Measurements from ENCODE around the gene EPS8L2.

Gene EPS8L2

GRCh38 chr11:766936-767210, 60.8 kb downstream of the EPS8L2 start:
- Histone ChIP-seq H3K4me3 (ENCODE audit: low read depth in 1 of 2, low read length in 1 of 2) (no peak overlapping the region), H3K36me3 (peaks cover 59% of the 10 kb centered on the region), H3K4me1 (ENCODE audit: control insufficient read depth in 1 of 2, insufficient read depth in 1 of 2, low read depth in 1 of 2, low read length in 1 of 2) (peaks cover 6 to 9% of the 10 kb centered on the region in 2 experiments), H3K9me3 (peaks cover 12% of the 10 kb centered on the region), H3K27ac (peak overlapping the region; percentile 59), H3K27me3 (no peaks in the 10 kb centered on the region)
- TF ChIP-seq CTCF (IDR thresholded peaks at IDR 0.05) = no peak

- H3K27ac ChIP-seq = no peak overlapping the region
- peaks cover 12% of the 10 kb centered on the region for H3K9me3 ChIP-seq
- peaks cover 6 to 9% of the 10 kb centered on the region in 2 experiments for H3K4me1 ChIP-seq (ENCODE audit: control insufficient read depth in 1 of 2, insufficient read depth in 1 of 2, low read depth in 1 of 2, low read length in 1 of 2)
- H3K4me3 ChIP-seq (ENCODE audit: low read depth in 1 of 2, low read length in 1 of 2) = no peak overlapping the region
- no peaks in the 10 kb centered on the region for H3K27me3 ChIP-seq
- H3K36me3 ChIP-seq = peaks cover 55% of the 10 kb centered on the region
- no peak for TF ChIP-seq CTCF (IDR thresholded peaks at IDR 0.05)
Measured at GRCh38 chr11:767238-767637, 61.2 kb downstream of the EPS8L2 start.

GRCh38 chr11:769887-770641, 64.0 kb downstream of the EPS8L2 start:
- no peak for TF ChIP-seq CTCF (IDR thresholded peaks at IDR 0.05)
- H3K27ac ChIP-seq = no peak overlapping the region
- H3K36me3 ChIP-seq = peaks cover 31% of the 10 kb centered on the region
- H3K9me3 ChIP-seq = no peaks in the 10 kb centered on the region
- H3K4me3 ChIP-seq (ENCODE audit: low read depth in 1 of 2, low read length in 1 of 2) = no peak overlapping the region
- H3K27me3 ChIP-seq = no peaks in the 10 kb centered on the region
- H3K4me1 ChIP-seq (ENCODE audit: control insufficient read depth in 1 of 2, insufficient read depth in 1 of 2, low read depth in 1 of 2, low read length in 1 of 2) = peaks cover 0 to 2% of the 10 kb centered on the region in 2 experiments

DNA sequence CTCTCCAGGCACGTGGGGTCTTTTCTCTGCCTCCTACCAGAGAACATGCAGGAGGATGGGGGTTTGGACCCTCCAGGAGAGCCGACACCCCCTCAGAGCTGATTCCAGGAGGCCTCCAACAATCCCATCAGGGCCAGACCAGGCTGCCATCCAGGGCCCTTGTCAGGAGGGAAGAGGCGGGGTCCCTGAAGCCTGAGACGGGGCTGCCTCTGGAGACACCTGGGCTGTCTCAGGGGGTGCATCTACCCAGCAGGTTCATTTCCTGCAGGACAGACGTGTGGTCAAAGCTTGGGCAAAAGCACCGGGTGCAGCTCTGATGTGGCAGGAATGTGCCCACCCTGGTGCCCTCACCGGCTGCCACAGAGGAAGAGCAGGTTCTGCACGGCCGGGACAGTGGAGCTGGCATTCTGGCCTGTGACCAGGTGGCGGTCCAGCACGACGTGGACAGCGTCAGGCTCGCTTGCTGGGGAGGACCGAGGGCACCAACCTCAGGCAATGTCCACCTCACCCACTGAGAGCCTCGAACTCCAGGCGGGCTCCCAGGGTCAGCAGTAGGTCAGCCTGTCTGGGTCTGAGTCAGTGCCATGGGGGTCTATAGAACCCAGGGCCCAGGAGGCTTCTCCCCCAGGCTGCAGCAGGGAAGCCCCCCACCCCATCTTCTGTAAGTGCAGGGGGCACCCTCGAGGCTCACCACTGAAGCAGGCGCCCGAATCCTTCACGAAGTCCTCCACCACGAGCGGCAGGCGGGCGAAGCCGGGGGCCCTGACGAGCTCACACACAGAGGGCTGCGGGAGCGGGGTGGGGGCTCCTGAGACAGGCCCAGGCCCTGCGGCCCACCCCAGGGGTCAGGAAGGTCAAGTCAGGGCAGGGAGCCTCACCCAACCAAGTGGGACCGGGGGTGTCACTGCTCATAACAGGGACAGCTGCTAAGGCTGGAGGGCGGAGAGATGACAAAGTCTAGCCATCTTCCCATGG, 64.9 kb downstream of the EPS8L2 start:
- Histone ChIP-seq H3K4me1 (ENCODE audit: control insufficient read depth in 1 of 2, insufficient read depth in 1 of 2, low read depth in 1 of 2, low read length in 1 of 2) (peaks cover 0 to 2% of the 10 kb centered on the region in 2 experiments), H3K27me3 (no peaks in the 10 kb centered on the region), H3K36me3 (peaks cover 23% of the 10 kb centered on the region), H3K4me3 (ENCODE audit: low read depth in 1 of 2, low read length in 1 of 2) (no peak overlapping the region), H3K9me3 (no peaks in the 10 kb centered on the region), H3K27ac (no peak overlapping the region)
- TF ChIP-seq CTCF (IDR thresholded peaks at IDR 0.05) = no peak

DNA sequence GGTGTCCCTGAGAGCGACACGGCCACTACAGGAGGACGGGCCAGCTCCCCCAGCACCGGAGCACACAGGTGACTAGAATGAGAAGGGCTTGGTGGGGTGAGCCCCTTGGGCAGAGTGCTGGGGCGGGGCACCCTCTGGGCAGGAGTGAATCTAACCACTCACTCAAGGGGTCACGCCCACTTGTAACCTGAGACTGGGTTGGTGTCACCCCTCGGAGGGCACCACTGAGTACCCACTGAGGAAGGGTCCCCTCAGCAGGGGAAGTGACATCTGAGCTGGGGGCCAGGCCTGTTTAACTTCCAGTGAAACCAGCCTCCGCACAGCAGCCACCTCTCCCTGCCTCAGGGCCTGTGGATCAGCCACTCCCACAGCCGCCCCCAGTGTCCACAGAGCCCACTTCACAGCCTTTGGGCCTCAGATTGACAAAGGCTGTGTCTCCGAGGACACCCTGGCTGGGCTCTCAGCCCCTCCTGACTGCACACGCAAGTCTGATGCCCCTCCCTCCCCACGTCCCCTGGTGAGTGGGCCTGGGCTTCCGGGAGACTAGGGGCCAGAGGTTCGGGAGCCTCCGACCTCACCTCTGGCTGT, 65.7 kb downstream of the EPS8L2 start:
- peaks cover 7 to 9% of the 10 kb centered on the region in 2 experiments for H3K4me1 ChIP-seq (ENCODE audit: control insufficient read depth in 1 of 2, insufficient read depth in 1 of 2, low read depth in 1 of 2, low read length in 1 of 2)
- TF ChIP-seq CTCF (IDR thresholded peaks at IDR 0.05) = no peak
- H3K36me3 ChIP-seq = peaks cover 15% of the 10 kb centered on the region
- no peaks in the 10 kb centered on the region for H3K9me3 ChIP-seq
- no peaks in the 10 kb centered on the region for H3K27me3 ChIP-seq
- H3K4me3 ChIP-seq (ENCODE audit: low read depth in 1 of 2, low read length in 1 of 2) = no peak overlapping the region
- H3K27ac ChIP-seq = no peak overlapping the region

Data from neutrophil (primary cell).